Fibroblast of upper back skin (primary cell): ENCODE results near the gene MRPL51.

Experiments
- DNase-seq: peaks from one replicate; pipeline ENCODE4 v3.0.0-alpha.2; 2013

Gene MRPL51

DNA sequence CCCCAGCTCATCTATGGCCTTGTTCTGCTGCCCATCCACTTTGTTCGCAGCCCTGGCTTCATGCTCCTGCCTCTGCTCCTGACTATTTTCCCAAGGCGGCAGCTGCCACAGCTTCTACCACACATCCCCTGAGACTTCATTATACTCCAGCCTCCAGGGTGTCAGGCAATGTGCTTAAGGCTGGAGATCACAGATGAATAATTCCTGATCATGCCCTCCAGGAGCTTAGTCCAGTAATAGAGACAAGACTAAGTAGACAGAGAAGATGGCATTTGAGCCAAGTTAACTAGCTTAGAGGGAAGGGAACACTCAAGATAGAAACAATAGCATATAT lies 34.1 kb downstream of the MRPL51 start:
- DNase-seq, result no peak

DNA sequence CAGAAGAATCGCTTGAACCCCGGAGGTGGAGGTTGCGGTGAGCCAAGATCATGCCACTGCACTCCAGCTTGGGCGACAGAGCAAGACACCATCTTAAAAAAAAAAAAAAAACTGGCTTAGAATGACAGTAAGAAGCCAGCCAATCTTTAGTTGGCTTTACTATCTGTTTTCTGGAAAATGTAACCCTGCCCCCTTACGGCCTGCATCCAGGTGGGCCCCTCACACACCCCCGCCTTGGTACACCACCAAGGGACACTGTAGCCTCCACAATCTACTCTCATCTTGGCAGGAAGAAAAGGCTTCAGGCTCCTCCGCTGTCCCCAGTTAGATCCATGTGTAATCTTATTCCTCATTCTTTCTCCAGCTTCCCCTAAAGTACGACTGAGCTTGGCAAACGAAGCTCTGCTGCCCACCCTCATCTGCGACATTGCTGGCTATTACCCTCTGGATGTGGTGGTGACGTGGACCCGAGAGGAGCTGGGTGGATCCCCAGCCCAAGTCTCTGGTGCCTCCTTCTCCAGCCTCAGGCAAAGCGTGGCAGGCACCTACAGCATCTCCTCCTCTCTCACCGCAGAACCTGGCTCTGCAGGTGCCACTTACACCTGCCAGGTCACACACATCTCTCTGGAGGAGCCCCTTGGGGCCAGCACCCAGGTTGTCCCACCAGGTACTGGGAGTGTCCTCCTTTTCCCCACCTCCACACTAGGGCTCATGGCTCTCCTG lies 34.6 kb downstream of the MRPL51 start:
- DNase-seq, result no peak

GRCh38 chr12:6457220-6457945 lies 35.7 kb downstream of the MRPL51 start:
- DNase-seq, result no peak

- no peak for DNase-seq
These were observed 40.0 kb downstream of the MRPL51 start for GRCh38 chr12:6452944-6453630.

DNA sequence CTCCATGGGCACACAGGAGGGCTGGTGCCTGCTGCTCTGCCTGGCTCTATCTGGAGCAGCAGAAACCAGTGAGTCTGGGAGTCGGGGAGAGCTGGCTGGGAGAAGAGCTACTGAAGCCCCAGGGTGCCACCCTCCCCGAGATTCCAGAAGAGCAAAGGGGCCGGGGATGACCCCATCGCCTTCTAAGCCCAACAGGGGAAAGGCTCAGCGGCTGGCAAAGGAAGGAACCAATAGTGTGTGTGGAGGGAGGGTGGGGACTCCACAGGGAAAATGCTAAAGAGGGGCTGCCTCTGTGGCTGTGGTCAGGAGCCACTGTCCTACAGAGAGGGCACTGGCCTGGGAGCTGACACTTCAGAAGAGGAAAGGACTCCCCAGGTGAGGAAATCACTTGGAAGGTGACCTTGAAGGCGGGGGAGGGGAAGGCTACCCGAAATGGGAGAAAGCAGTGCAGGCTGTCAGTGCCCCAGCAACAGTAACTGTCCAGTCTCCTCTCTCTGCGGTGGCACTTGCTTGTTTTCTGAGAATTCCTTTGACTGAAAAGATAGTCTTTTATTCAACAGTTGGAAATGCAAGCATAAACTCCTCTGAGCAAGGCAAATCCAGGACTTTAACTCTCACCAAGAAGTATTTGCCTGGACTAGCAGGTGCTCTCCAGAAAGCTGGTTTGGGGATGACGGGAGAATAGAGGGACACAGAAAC lies 40.7 kb downstream of the MRPL51 start:
- peak; percentile 7 for DNase-seq

DNA sequence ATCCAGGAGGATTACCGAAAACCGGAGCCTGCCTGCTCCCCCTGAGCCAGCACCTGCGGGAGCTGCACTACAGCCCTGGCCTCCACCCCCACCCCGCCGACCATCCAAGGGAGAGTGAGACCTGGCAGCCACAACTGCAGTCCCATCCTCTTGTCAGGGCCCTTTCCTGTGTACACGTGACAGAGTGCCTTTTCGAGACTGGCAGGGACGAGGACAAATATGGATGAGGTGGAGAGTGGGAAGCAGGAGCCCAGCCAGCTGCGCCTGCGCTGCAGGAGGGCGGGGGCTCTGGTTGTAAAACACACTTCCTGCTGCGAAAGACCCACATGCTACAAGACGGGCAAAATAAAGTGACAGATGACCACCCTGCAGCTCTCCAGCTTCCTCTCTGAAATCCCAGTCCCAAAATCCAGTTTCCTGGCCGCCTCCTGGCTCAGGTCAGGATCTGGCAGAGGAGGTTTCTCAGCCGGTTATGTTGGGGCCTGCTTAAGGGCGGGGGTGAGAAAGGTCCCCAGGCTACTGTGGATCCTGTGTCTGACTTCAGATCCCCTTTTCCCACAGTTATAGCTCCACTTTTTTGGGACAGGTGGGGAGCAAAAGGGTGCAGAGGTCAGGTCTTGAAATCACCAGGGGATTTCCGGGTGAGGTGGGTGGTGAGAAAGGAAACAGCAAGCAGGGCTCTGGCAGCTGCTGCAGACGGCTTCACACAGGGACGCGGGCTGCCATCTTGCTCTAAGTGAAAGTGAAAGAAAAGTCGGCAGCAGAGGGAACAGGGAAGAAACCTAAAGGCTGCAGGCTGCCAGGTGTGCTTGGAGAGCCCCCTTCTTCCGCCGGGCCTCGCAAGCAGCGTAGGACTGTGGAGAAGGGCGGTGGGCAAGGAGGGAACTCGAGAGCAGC lies 41.5 kb downstream of the MRPL51 start, which contains the start of gene TAPBPL:
TAPBPL (plus strand) TSS at position 695 of the 897 bp plus-strand sequence. CDS start 207 bp downstream, outside the sequence.
- peak; percentile 81 for DNase-seq

- peak; percentile 19 for DNase-seq
These were observed 42.2 kb downstream of the MRPL51 start for GRCh38 chr12:6450869-6451347.

GRCh38 chr12:6450091-6450868 lies 42.8 kb downstream of the MRPL51 start:
- no peak for DNase-seq

- no peak for DNase-seq
These were observed 48.1 kb downstream of the MRPL51 start, which contains the start of gene CD27 for GRCh38 chr12:6444704-6445688. Gene CD27, plus strand, starts transcription at chr12:6444955. Its CDS starts 141 bp downstream, at chr12:6445096.

DNA sequence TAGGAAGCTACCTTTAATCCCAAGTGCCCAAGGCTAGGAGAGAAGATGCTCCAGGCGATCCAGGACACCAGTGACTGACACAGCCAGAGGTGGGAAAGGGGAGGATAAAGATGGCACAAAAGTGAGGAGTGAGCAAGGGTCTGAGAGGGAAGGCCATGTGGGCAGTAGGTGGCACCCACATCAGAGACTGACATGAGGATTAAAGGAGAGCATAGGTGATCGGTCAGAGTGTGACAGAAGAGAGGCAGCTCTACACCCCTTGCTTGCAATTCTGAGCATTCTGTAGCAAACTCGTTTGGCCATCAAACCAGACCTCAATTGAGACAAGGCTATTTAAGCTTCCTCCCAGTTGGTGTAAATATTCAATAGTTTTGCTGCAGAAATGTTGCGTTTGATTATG lies 49.0 kb downstream of the MRPL51 start:
- no peak for DNase-seq

DNA sequence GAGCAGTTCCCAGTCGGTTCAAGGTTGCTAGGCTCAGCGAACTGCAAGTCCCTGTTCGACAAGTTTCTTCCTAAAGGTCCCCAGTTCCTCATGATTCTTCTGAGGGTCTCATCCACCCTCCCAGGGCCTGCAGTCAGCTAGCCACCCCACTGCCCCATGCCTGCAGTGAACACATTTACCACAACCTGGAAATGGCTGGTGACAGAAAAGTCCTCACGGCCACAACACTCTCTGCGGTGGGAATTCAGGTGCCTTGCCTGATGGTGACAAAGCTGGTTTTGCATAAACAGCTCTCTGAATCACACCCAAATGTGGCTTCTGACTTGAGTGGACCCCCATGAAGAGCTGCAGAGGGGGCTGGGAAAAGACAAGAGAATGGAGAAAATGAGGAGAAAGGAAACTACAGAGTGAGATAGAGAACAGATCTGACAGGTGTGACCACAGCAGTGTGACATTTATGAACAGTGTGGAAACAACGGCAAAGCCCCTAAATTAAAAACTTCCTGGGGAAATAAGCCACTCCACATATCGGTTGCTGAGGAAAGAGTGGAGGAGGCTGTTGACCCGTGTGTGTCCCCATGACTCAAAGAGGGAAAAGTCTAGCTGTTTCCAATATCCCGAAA lies 49.6 kb downstream of the MRPL51 start:
- no peak for DNase-seq

- no peak for DNase-seq
These were observed 50.2 kb downstream of the MRPL51 start for GRCh38 chr12:6442836-6443235.
